Testis (tissue), 2 donors: ENCODE results near the gene PLXDC1.

ENCODE experiments used
- POLR2A ChIP-seq: fragments of 450-650 bp; IDR thresholded peaks from one replicate; pipeline ENCODE4 v1.6.1; 2017; ENCODE audit warnings: antibody characterized with exemption, mild to moderate bottlenecking, moderate library complexity
- TF ChIP-seq, protein P1 (sequence below), 3 experiments: fragments of 450-650 bp in 2 of 3; fragments of 200-600 bp in 1 of 3; sonication (generic) in 1 of 3; IDR thresholded peaks; one replicate each; pipeline ENCODE4 v1.5.1; 2016 to 2019; ENCODE audit warnings: antibody characterized with exemption in 3 of 3, mild to moderate bottlenecking in 2 of 3, moderate library complexity in 1 of 3

DNA sequence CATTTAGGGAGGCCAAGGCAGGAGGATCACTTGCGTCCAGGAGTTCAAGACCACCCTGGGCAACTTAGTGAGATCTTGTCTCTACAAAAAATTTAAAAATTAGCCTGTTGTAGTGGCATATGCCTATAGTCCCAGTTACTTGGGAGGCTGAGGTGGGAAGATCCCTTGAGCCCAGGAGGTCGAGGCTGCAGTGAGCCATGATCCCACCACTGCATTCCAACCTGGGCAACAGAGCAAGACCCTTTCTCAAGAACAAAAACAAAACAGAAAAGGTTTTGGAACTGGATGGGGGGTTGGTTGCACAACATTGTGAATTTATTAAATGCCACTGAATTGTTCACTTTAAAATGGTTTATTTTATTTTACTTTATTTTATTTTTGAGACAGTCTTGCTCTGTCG lies 21.2 kb downstream of the PLXDC1 start:
- TF ChIP-seq, protein P1, sequence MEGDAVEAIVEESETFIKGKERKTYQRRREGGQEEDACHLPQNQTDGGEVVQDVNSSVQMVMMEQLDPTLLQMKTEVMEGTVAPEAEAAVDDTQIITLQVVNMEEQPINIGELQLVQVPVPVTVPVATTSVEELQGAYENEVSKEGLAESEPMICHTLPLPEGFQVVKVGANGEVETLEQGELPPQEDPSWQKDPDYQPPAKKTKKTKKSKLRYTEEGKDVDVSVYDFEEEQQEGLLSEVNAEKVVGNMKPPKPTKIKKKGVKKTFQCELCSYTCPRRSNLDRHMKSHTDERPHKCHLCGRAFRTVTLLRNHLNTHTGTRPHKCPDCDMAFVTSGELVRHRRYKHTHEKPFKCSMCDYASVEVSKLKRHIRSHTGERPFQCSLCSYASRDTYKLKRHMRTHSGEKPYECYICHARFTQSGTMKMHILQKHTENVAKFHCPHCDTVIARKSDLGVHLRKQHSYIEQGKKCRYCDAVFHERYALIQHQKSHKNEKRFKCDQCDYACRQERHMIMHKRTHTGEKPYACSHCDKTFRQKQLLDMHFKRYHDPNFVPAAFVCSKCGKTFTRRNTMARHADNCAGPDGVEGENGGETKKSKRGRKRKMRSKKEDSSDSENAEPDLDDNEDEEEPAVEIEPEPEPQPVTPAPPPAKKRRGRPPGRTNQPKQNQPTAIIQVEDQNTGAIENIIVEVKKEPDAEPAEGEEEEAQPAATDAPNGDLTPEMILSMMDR (IDR thresholded peaks at IDR 0.05), result no peak
- no peak for TF ChIP-seq POLR2A
